Measurements from ENCODE around the gene MAP4K4.
"Not testable (repeated sequence)": the region's sequence is repeated elsewhere in the genome, so short reads cannot be mapped to it uniquely, and the experiment has no call there.

The MAP4K4 gene

GRCh38 chr2:101744832-101745231 lies 47.3 kb downstream of the MAP4K4 start:
- no peak for DNase-seq

- DNase-seq, result no peak
Observed at GRCh38 chr2:101745711-101746694, 48.5 kb downstream of the MAP4K4 start.

- no peak for DNase-seq
Observed at GRCh38 chr2:101748000-101748399, 50.5 kb downstream of the MAP4K4 start.

GRCh38 chr2:101748462-101748861 lies 51.0 kb downstream of the MAP4K4 start:
- not testable (repeated sequence) for DNase-seq

GRCh38 chr2:101750688-101751087 lies 53.2 kb downstream of the MAP4K4 start:
- DNase-seq, result no peak

- DNase-seq, result no peak
Observed at GRCh38 chr2:101751276-101751815, 53.8 kb downstream of the MAP4K4 start.

GRCh38 chr2:101751875-101752619 lies 54.5 kb downstream of the MAP4K4 start:
- no peak for DNase-seq

- no peak for DNase-seq
Observed at GRCh38 chr2:101752716-101753616, 55.5 kb downstream of the MAP4K4 start.

- no peak for DNase-seq
Observed at GRCh38 chr2:101753720-101754490, 56.4 kb downstream of the MAP4K4 start.

GRCh38 chr2:101754618-101755017 lies 57.1 kb downstream of the MAP4K4 start:
- no peak for DNase-seq

GRCh38 chr2:101756266-101756665 lies 58.8 kb downstream of the MAP4K4 start:
- no peak for DNase-seq

- no peak for DNase-seq
Observed at GRCh38 chr2:101758001-101758400, 60.5 kb downstream of the MAP4K4 start.

GRCh38 chr2:101759162-101759561 lies 61.7 kb downstream of the MAP4K4 start:
- peak; percentile 60 to 71 for DNase-seq

GRCh38 chr2:101762451-101763171 lies 65.1 kb downstream of the MAP4K4 start:
- DNase-seq, result peak; percentile 40 to 58

GRCh38 chr2:101763496-101764333 lies 66.2 kb downstream of the MAP4K4 start:
- DNase-seq, result peak; percentile 76 to 81

GRCh38 chr2:101766337-101766736 lies 68.8 kb downstream of the MAP4K4 start:
- DNase-seq, result peak; percentile 54 to 64

GRCh38 chr2:101766871-101767739 lies 69.6 kb downstream of the MAP4K4 start:
- DNase-seq, result no peak

- no peak for DNase-seq
Observed at GRCh38 chr2:101768556-101769220, 71.2 kb downstream of the MAP4K4 start.

Data from inflammatory macrophage treated with lipopolysaccharide for 1 hour (primary cell).